RPMI7951 (cell line): ENCODE results near the gene CD226. TPM values are rescaled to one million over a fixed set of nuclear protein-coding genes. Genes with fewer than 3 reads are reported as not detected.
"Not testable (repeated sequence)": the region's sequence is repeated elsewhere in the genome, so short reads cannot be mapped to it uniquely, and the experiment has no call there.

Source experiments
- DNase-seq: peaks from one replicate; pipeline ENCODE4 v3.0.0-alpha.2; 2012; ENCODE audit warnings: low read depth
- total RNA-seq: library from RNA; depleted of rRNA; stranded (reverse); fragments of >200 nt; shearing (Covaris generic); gene quantifications from 2 replicates; pipeline ENCODE4 v1.2.3, GENCODE V29; 2014

Gene CD226
- total RNA-seq, 1 experiment from 2014 or later = 0.12 TPM

DNA sequence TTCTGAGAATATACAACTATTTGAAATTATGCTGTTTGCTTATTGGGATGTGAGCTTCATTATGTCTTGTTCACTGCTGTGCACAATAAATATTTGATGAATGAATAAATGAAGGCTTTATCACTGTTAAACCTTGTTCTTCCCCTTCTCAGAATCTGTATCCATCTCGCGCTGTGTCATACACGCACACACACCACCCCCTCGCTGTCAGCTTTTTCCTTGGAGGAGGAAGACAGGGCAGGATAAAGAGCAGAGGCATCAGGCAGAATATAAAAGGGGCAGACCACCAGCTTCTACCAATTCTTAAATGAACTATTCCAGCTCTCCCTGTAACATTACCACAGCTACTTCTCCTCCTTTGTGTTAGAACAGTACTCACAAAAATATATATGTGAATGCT lies 75.0 kb downstream of the CD226 start:
- no peak for DNase-seq

DNA sequence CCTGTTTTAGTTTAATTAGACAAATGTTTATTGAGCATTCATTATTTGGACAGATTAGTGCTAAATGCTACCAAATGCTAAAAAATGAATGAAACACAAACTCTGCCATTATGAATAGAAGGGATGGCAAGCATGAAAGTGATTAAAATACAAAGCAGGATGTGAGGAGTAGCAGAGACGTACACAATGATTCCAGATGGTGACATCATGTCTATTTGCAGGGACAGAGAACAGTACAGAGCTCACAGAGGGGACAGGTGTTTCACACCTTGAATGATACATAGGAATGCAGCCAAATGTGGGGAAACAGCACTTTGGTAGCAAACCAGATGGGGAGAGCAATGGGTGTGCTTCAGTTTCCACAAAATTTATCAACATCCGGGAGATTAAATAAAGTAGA lies 76.3 kb downstream of the CD226 start:
- DNase-seq = no peak

GRCh38 chr18:69870736-69871135 lies 76.9 kb downstream of the CD226 start:
- DNase-seq = no peak

DNA sequence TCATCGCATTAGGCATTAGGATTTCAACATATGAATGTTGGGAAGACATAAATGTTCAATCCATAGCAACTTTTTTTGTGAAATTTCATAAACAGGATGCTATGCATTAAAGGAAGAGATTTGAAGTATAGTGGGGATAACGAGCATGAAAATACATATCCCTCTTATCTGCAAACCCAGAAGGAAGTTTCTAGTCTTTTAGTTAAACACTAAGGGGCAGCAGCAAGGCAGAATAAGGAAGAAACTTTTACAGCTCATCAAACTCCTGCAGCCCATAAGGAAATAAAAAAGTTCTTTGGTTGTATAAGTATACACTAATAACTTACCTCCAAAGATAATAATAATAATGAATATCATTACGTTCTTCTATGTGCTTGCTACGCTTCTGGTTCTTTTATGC lies 81.5 kb downstream of the CD226 start:
- no peak for DNase-seq

DNA sequence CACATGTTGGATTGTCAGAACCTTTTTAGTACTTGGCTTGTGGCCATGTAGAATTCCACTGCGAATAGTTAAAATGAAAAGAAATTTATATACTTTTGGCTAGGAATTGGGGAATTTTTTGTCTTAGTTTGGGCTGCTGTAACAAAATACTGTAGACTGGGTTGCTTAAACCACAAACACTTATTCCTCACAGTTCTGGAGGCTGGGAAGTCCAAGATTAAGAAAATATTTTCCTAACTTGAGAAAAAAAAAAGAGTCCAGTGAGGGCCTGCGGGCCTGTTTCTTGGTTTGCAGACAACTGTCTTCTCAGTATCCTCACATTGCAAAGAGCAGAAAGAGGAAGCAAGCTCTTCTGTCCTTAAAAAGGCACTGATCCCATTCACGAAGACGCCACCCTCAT lies 81.9 kb downstream of the CD226 start:
- DNase-seq = peak; percentile 11

GRCh38 chr18:69864802-69865201 lies 82.9 kb downstream of the CD226 start:
- not testable (repeated sequence) for DNase-seq

- DNase-seq = no peak
These were observed 88.8 kb downstream of the CD226 start for GRCh38 chr18:69858897-69859296.

DNA sequence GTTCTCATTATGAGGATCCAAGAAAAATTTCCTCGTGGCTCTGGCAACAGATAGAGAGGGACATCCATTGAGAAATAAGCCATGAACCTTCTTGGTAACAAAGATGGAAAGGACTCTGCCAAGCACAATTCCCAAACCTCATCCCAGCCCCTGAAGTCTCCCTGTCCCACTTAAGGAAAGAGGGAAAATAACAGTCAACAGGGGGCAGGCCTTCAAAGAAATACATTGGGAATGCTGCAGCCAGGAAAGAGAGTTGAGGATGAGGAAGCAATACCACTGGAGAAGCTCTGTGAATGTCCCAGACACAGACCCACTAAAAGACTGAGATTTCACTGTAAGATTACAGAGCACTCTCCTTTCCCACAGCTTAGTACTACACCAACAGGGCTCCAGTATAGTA lies 93.2 kb downstream of the CD226 start:
- no peak for DNase-seq

GRCh38 chr18:69853051-69853450 lies 94.6 kb downstream of the CD226 start:
- DNase-seq = no peak

DNA sequence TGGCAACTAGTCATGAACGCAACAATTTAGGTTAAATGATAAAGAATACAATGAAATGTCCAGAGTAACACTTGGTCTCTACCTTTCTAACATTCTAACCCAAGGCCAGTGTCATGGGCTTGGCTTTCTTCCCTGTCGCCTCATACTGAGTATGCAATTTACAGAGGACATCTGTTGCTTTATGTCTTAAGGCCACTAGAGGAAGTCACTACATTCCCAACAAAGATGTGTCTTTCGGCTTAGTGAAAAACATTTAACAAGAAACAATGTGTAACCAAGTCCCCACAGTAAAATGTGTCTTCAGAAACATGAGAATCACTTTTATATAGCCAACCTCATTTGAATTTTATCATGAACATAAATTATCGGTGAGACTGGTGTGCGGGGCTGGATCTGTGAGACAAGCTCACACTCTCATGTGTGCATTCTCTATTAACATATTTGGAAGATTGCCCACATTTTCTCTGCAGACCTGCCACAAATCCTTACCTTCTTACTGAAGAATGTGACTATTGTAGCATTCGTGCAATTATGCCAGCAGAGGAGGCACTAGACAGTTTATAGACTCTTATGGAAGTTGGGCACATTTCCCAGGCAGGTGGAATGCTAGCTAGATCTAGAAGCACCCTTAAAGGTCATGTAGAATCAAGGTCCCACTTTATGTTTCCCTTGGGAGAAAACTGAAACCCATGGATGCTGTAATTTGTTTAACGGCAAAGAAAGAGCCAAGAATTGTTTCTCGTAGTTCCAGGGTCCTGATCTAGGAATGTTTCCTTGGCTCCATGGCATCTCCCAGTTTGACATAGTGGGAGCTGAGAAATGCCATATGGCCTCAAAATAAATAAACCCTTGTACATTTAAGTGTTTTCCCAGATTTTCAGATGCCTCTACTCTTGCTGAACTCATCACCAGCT lies 101.8 kb downstream of the CD226 start:
- peak; percentile 8 for DNase-seq

DNA sequence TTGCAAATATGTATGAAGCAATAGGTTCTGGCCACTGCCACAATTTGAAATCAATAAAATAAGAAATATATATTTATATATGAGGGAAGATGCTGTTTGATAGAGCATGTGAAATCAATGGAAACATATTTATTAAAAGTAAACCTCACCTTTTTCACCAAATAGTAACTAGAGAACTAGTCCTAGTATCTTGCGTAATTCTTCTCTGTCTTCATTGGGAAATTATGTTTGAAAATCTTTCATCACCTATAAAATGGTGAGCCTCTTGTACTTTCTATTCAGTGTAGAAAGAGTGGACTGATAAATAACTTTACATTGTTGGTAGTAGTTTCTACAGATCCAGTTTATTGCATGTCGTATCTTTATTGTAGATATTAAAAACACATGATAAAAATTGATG lies 103.0 kb downstream of the CD226 start:
- DNase-seq = no peak

- no peak for DNase-seq
These were observed 104.7 kb downstream of the CD226 start for GRCh38 chr18:69843015-69843414.

- DNase-seq = no peak
These were observed 106.6 kb downstream of the CD226 start for GRCh38 chr18:69841117-69841516.

- peak; percentile 18 for DNase-seq
These were observed 107.2 kb downstream of the CD226 start for GRCh38 chr18:69840445-69840844.

DNA sequence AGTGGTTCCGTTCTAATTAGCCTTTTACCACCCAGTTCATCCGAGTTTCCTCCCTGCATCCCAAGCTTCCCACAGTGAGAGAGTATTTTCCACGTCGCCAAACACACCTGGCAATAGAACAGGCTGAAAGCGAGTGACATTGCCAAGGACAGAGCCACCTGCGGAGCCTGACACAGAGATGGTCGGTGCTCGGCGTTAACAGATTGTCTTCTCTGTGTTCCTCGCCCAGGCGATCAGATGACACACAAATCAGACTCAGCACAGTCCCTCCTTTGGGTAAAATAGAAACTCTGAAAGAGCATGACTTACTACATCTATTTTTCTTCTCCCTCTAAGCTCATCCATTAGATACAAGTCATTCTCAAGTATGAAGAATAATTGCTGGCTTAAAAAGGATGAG lies 107.7 kb downstream of the CD226 start:
- peak; percentile 11 for DNase-seq

DNA sequence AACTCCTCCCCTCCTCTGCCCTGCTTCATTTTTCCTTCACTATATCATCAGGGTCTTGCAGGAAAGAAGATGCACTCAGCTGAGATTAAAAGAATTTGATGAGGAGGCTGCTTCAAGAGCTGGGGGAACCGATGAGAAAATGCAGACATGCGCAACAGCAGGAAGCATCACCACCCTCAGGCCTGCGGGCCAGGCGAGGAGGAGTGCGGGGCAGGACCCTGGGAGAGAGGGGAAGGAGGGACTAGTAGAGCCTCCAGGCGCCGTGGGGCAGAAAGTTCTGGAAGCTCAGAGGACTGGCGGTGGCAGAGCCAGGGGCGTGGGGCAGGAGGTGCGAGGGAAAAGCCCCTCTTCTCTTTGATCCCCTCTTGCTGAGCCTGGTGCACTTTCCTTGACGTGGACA lies 108.2 kb downstream of the CD226 start:
- no peak for DNase-seq

GRCh38 chr18:69838620-69839411 lies 108.9 kb downstream of the CD226 start:
- peak; percentile 88 for DNase-seq

DNA sequence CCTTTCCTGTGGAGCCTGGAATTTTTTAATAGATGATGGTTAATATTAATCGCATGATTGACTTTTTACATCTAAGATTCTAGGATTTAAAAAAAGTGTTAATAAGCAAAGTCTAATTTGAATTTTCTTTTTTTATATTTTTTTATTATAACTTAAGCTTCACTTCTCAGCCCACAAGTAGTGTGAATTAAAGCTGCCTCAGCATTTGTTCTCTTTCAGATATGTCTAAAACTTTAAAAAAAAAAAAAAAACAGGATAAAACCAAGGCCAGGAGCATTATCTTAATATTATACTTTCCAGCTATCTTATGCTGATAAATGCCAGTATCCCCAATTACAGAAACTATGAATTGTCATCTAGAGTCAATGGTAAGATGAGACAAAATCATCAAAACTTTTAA lies 109.7 kb downstream of the CD226 start:
- no peak for DNase-seq

- not testable (repeated sequence) for DNase-seq
These were observed 112.7 kb downstream of the CD226 start for GRCh38 chr18:69834980-69835379.

GRCh38 chr18:69830189-69830588 lies 117.5 kb downstream of the CD226 start:
- DNase-seq = no peak

GRCh38 chr18:69820538-69820937 lies 127.1 kb downstream of the CD226 start:
- DNase-seq = no peak

GRCh38 chr18:69819460-69819859 lies 128.2 kb downstream of the CD226 start:
- DNase-seq = no peak
